NCI-H1105 treated with DMSO at 0.1 percent for 48 hours (cell line): ENCODE data around the gene CLEC2L.

Experiments used
- DNase-seq: peaks from one replicate; lab custom pipeline; 2025; lab: John Stamatoyannopoulos, UW

The CLEC2L gene

DNA sequence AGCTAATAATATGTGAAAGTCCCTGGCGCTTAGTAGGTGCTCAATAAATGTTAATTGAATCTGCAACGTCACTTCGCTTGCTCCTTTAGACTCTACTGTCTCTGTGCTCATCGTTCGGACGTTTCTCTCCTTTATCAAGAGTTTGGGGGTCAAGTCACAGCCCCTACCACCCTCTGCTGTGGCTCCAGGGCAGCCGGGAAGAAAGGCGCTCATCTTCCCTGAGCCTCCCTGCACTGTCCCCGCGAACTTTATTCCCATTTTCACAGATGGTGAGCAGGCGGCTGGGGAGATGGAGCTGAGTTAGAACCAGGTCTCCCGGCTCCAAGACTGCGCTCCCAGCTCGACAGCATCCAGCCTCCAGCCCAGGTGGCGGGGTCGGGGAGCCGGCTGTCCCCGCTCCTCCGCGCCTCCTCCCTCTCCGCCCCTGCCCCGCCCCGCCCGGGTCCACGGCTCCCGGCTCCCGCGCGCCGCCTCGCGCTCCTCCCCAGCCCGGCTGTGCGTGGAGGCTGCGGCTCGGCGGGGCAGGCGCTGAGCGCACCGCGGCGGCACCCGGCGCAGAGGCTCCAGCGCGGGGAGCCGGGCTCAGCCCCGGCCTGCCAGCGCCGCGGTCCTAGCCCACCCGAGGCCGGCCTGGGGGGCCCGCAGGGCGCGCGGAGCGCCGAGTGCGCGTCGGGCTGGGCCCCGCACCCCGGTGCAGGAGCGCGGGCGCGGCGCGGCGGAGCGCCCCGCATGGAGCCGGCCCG lies at the start of gene CLEC2L:
TSS of gene CLEC2L (plus strand) at position 487 of the 743 bp plus-strand sequence. CDS start at position 730, 243 bp downstream.
- no peak for DNase-seq

DNA sequence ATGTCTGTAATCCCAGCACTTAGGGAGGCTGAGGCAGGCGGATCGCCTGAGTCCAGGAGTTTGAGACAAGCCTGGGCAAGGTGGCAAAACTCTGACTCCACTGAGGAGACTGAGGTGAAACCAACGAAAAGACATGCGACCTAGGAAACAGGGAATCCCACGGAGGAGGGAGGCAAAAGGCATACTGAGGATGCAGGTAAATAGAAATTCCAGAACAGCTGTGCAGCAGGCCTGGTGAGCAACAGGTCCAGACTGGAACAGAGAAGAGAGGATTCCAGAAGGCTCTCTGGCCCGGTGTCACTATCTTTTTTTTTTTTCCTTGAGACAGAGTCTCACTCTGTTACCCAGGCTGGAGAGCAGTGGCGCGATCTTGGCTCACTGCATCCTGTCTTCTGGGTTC lies 47.3 kb upstream of the CLEC2L start:
- no peak for DNase-seq

DNA sequence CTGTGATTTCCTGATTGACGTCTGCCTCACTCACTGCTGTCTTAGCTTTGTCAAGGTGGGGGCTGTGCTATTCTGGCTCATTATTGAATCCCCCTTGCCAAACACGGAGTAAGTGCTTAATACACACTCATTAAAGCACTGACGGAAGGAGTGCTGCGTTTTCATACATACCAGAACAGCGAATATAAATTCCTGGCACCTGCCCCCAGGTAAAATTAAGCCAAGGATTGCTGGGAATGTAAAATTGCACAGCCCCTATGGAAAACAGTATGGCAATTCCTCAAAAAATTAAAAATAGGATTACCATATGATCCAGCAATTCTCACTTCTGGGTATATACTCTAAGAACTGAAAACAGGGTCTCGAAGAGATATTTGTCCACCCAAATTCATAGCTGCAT lies 46.6 kb upstream of the CLEC2L start:
- no peak for DNase-seq

DNA sequence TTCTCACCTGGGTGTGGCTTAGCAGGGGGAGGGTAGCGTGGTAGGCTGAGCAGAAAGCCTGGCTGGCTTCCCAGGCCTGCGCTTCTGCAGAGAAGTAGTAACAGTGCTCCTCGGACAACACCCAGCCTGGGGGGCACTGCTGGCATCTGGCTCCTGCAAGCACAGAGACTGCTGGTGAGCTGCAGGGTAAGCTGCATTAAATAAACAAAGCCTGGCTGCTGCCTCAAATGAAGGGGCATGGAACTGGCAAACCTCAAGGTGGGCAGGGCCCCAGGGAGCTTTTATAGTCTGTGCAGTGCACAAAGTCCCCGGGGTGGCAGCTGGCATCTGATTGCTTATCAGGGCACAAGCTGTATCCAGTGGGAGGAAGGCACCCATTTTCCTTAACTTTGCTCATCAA lies 43.9 kb upstream of the CLEC2L start:
- DNase-seq, result no peak

DNA sequence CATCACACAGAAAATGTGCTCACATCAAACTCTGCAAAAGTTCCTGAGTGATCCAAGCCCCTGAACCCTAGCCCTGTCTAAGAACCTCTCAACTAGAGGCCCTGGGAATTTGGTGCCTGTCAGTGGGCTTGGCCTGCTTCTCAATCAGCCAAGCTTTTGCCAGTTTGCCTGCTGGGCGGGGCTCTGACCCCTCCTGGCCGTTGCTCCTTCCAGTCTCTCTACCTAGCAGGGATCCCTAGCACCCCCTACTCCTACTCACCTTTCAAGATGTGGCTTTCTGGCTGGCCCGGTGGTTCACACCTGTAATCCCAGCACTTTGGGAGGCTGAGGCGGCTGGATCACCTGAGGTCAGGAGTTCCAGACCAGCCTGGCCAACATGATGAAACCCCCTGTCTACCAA lies 42.1 kb upstream of the CLEC2L start:
- DNase-seq, result no peak

DNA sequence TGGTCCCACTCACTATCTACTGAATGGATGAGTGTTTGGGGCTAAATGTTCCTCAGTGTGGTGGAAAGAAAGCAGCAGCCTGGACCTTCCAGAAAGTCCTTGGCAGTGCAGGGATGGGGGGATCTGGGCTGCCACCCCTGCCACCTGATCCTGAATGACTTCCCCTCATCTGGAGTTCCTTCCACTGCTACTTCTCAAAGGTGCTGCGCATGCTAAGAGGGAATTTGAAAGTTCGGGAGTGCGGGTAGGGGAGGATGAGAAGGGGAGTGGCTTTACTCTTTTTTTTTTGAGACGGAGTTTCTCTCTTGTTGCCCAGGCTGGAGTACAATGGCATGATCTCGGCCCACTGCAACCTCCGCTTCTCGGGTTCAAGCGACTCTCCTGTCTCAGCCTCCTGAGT lies 41.4 kb upstream of the CLEC2L start:
- DNase-seq, result no peak

DNA sequence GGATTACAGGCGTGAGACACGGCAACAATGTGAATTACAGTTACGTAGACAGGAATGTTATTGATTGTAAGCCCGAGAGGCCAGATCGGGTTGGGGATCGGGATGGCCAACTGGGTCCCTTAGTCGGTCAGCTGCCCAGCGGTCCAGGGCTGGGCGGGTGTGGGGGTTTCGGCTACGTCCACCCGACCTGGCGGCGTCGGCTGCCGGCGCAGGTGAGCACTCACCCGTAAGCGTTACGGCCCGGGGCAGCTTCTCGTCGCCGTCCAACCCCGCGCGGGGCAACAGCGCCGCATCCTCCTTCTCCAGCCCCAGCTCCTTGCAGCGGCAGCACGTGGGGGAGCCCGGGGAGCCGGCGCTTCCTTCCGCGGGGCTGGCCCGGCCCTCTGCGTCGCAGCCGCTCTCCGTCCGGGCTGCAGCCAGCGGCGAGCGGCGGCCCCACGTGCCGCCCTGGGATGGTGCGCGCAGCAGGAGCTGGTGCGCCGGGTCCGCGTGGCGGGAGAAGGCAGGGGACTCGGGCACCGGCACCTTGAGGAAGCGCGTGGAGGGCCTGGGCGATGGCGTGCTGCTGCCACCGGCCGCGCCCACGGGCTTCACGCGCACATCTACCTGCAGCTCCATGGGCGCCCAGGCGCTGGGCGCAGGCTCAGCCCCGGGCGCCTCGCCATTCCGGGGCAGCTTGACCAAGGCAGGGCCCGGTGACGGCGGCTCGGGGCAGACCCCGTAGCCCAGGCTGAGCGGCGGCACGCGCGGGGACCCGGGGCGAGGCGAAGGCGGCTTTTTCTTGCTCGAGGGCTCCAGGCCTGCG lies 40.6 kb upstream of the CLEC2L start:
- DNase-seq, result no peak

DNA sequence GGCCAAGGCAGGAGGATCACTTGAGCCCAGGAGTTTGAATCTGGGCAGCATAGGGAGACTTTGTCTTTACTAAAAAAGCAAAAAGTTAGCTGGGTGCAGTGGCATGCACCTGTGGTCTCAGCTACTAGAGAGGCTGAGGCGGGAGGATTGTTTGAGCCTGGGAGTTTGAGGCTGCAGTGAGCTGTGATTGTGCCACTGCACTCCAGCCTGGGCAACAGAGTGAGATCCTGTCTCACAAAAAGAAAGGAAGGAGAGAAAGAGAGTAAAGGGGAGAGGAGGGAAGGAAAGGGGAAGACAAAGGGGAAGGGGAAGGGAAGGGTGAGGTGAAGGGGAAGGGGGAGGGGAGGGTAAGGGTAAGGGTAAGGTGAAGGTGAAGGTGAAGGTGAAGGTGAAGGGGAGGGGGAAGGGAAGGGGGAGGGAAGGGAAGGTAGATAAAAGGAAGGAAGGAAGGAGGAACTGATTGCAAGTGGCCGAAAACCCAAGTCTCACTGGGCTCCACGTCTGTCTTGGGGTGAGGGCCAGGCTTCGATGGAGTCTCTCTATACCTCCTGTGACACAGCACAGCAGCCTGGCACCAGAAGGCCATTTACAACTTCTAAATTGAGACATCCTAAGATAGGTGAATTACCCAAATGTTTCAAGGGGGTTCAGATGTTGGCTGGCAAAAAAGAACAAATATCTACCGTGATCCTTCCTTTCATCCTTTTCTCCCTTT lies 36.0 kb upstream of the CLEC2L start:
- DNase-seq, result no peak

DNA sequence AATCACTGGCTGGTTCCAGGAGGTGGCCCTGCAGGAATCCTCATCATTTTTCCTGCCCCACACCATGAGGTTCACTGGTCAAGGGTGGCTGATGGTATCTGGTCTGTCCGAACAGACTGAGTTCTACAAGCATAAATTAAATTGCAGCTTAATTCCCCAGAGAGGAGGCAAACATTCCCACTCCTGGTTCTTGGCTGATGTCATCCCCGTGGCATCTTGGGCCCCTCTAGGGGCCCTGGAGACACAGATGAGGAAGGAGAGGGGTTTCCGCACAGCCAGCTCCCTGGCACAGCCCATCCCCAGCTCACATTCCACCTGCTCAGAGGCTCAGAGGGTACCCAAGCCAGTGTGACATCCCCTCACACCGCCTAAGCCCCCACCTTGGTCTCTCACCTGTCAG lies 34.7 kb upstream of the CLEC2L start:
- DNase-seq, result no peak

DNA sequence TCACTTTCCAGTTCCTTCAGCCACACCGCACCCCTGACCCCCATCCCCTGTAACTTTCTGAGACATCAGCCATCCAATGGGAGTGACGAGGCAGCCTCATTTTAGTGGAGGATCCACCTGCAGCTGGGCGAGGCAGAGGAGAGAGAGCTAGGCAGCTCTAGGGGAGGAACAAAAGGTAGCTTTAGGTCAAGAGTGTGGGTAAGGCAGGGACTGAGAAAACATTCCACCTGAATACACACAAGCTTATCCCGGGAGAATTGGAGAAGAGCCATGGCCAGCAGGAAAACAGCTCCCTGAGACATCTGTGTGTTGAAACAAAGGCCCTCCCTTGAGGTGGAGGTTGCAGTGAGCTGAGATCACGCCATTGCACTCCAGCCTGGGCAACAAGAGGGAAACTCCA lies 33.4 kb upstream of the CLEC2L start:
- DNase-seq, result no peak

DNA sequence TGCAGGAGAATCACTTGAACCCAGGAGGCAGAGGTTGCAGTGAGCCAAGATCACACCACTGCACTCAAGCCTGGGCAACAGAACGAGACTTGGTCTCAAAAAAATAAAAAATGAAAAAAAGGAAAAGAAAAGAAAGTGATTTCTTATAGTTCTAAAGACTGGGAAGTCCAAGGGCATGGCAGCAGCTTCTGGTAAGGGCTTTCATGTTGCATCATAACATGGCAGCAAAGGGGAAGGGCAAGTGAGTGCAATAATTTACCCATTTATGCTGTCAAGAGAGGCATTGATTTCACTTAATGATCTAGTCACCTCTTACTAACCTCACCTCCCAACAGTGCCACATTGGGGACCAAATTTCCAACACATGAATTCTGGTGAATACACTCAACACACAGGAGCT lies 31.2 kb upstream of the CLEC2L start:
- DNase-seq, result no peak

DNA sequence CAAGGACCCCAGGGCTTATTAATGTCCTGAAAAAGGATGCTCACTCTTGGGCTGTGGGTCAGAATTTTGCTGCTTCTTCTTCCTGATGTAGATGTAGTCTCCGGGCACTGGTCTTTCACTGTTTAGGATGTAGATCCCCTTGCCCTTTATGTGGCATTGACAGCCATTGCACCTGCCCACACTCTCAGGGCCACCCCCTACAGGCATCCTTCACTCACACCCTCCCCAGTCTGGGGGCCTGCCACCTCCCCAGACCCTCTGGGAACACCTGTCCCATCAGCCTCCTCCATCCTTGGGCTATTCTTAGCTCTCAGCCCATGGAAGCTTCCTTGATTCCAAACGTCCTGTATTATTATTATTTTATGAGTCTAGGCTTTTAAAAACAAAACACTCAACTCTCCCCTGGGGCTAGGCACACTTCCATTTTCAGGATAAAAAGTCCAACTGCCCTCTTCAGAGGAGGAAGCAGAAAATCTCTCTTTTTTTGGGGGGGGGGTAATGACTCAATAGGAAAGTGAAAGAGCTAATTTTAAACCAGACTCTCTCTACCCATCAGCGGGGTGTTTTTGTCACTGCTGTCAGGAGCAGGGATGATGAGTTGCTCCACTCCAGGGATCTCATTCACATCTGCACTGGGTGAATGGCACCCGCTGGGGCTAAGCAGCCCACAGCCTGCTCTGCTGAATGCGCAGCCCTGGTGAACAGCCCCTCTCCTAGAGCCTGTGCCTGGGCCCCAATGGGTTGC lies 28.5 kb upstream of the CLEC2L start:
- DNase-seq, result no peak

DNA sequence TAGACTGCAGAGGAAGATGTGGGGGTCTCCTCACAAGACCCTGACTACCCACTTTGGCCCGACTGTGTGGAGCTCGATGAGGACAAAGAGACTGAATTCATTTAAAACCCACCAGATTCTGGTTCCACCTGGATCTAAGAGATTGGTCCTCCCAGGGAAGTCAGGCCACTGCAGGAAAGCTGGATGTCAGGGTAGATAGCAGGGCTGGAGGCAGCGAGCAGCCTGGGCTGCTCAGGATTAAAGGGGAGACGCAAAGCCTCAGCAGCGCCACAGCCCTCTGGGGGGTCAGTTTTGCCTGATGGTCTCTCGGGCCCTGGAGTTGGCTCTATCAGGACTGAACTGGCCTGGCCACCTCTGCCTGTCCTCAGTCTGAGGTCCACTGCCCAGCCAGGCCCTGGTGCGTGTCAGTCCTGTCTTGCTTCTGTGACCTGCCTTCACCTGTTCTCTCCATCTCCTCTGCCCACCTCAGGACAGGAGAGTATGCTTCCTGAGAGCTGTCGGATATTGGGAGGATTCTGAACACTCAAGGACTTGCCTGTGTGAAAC lies 27.8 kb upstream of the CLEC2L start:
- no peak for DNase-seq

DNA sequence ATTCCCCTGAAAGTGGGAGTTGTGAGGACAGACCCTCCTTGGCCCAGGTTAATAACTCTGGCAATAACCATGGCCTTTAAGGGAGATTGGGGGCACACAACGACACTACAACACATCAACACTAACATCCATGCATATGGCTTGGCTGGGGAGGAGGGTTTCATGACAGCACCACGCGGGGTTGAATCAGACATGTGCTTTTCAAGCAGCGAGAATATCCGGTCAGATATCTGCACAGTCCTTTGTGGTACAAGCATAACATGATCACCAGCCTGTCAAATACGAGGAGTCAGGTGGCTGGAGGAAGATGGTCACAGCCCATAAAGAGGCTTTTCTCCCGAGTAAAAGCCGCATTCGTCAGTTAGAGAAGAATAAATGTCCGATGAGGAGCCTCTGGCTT lies 27.0 kb upstream of the CLEC2L start:
- no peak for DNase-seq

DNA sequence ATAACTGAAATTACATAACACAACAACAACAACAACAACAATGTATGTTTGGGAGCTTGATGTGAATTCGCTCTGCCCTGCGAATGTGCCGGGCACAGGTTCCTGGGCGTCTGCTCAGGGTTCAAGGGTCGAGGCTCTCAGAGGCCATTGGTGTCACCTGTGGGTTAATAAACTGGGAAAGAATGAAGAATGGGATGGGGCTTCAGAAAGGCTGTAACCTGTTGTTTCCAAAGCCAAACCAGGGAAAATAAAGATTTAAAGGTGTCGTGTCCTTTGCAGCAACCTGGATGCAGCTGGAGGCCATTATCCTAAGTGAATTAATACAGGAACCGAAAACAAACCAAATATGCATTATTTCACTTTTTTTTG lies 22.7 kb upstream of the CLEC2L start:
- DNase-seq, result no peak

DNA sequence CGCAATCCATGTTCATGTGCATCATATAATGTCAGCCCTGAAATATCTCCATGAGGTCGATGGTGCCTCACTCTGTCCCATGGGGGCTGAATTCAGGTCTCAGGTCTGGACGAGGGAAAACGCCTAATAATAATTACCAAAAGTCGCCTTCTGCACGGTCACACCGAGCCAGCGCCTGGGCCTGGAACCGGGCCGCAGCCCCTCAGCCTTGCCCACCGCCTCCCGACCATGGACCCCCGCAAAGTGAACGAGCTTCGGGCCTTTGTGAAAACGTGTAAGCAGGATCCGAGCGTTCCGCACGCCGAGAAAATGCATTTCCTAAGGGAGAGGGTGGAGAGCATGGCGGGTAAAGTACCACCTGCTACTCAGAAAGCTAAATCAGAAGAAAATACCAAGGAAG lies 21.3 kb upstream of the CLEC2L start:
- DNase-seq, result no peak

DNA sequence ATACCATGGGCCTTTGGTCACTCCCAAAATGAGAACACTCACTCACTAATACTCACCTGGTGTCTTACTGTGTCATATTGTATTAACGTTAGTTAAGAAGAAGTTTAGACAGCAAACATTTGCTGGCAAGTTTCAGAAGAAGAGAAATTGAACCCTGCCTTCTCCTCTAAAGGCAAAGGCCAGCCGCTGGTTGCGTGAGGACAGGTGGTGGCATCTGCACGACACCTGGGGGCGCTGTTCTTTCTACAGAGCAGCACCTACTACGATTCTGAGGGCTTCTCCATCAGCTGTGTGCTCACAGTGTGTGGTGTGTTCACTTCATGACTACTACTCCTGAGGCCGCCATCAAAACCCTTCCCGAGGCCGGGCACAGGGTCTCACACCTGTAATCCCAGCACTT lies 17.9 kb upstream of the CLEC2L start:
- no peak for DNase-seq

DNA sequence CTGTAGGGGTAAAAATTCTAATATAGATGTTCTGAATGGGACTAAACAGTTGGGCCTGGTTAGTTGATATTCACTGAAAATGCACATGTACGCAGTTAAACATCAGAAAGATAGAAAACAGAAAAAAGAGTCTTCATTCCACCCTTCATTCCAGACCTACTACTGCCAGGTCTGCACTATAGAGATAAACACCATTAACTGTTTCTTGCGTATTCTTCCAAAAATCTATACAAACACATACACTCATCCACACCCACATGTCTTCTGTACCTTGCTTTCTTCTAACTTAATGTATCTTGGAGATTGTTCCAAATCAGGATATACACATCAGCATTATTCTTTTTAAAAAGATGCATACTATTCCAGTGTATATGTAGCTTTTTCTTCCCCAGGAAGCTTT lies 13.9 kb upstream of the CLEC2L start:
- DNase-seq, result no peak

DNA sequence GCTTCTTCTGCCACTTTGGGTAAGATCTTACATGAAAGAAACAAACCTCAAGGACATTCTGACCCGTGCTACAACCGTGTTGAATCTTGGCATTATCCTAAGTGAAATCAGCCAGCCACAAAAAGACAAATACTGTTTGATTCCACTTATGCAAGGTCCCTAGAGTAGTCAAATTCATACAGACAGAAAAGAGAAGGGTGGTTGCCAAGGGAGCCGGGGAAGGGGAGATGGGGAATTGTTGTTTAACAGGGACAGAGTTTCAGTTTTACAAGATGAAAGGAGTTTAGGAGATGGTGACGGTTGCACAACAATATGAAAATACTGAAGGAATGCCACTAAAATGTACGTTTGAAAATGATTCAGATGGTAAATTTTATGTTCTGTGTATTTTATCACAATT lies 12.2 kb upstream of the CLEC2L start:
- no peak for DNase-seq

DNA sequence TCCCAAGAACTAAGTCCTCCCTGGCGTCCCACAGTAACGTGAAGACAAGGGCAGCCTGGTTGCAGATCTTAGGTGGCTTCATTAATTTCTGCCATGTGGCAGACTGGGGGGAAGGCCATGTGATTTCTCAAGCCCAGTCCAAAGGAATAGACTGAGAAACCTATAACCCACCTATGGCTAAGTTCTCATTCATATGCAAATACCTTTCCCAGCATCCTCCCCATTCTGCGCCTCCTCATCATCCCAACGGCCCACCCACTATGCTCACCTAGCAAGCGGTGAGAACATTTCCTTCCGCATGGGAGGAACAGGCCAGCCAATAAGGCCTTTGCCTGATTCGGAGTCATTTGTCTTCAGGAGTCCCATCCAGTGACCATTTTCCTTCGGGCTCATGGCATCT lies 8.2 kb upstream of the CLEC2L start:
- no peak for DNase-seq

DNA sequence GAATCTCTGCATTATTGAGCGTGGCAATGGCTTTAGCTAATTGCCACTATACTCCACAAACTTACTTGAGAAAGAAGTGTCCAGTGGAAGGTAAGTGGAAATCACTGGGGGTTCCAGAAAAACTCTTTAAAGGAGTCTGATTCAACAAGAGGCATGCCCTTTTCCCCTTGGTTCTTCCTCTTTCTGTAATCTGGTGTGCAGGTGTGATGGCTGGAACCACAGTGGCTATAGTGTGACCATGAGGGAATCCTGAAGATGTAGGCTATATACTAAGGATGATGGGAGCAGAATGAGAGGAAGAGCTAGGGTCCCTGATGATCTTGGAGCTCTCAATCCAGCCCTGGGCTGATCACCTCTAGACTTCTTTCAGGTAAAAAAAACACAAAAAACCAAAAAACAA lies 2.0 kb upstream of the CLEC2L start:
- no peak for DNase-seq

DNA sequence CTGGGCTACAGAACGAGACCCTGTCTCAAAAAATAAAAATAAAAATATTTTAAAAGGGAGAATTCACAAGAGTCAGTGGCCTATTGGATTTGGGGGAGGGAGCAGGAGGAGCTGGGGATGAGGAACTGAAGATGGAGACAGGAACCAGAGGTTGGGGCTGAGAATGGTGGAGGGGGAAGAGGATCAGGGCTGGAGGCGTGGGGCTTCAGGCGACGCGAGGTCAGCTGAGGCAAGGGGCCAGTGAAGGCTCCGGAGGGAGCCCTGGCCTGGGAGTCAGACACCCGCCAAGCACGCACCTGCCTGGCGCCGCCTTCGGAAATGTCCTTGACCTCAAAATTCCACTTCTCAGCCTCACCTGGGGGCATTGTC lies 671 bp upstream of the CLEC2L start:
- DNase-seq, result no peak
